ENCODE measurements around the gene RIBC2. TPM values are rescaled to one million over a fixed set of nuclear protein-coding genes. Genes with fewer than 3 reads are reported as not detected.

Gene RIBC2
- total RNA-seq, 1 experiment from 2014 or later, result 2.9 TPM

DNA sequence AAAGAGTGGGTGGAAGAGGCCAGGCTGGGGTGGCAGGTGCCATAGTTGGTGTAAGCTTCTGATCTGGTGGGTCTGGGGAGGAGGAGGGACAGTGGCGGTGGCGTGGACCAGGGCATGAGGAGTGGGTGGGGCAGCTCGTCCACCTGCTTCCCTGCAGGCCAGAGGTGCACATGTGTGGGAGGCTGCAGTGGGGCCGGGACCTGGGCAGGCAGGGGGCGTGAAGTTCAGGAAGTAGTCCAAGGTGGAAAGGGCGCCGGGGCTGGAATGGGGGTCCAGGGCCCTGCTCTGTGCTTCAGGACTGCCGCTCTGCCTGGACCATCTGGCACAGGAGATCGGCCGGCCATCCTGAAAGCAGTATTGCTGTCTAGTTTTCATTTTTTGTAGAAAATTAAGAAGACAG lies 15.9 kb downstream of the RIBC2 start:
- in situ Hi-C loops (cut with HindIII; ENCODE audit: low pct_unique_long_range_greater_than_20kb, low sequenced_read_pairs), result no loop called here
- intact Hi-C loops (cut with micrococcal nuclease; ENCODE audit: unreplicated experiment), result no loop called here
- BruUV-seq (replicated peaks), result no TSS peak
- Histone ChIP-seq H3K9me3 (ENCODE audit: control insufficient read depth, insufficient read depth, low read depth, low read length) (no peaks in the 10 kb centered on the region), H3K4me1 (ENCODE audit: control insufficient read depth, insufficient read depth, low read length) (no peaks in the 10 kb centered on the region), H3K27me3 (ENCODE audit: control insufficient read depth, insufficient read depth, low read length) (no peaks in the 10 kb centered on the region), H3K27ac (ENCODE audit: low read length) (no peak overlapping the region), H3K4me3 (ENCODE audit: low read depth in 2 of 2, low read length in 2 of 2) (no peak overlapping the region), H3K36me3 (ENCODE audit: control insufficient read depth, insufficient read depth, low read length) (no peaks in the 10 kb centered on the region)
- POLR2A ChIA-PET, result interaction anchor here (0.6 kb wide), 1 partner anchor 167 kb away, joined by 3 read pairs; no protein-coding TSS in a partner anchor
- TF ChIP-seq TCF7L2 (IDR thresholded peaks at IDR 0.05; ENCODE audit: low read depth, low read length), result no peak
- CTCF ChIA-PET, result no interaction called here
- no peak for DNase-seq (ENCODE audit: low read depth, low spot score)
- ATAC-seq, result no peak

DNA sequence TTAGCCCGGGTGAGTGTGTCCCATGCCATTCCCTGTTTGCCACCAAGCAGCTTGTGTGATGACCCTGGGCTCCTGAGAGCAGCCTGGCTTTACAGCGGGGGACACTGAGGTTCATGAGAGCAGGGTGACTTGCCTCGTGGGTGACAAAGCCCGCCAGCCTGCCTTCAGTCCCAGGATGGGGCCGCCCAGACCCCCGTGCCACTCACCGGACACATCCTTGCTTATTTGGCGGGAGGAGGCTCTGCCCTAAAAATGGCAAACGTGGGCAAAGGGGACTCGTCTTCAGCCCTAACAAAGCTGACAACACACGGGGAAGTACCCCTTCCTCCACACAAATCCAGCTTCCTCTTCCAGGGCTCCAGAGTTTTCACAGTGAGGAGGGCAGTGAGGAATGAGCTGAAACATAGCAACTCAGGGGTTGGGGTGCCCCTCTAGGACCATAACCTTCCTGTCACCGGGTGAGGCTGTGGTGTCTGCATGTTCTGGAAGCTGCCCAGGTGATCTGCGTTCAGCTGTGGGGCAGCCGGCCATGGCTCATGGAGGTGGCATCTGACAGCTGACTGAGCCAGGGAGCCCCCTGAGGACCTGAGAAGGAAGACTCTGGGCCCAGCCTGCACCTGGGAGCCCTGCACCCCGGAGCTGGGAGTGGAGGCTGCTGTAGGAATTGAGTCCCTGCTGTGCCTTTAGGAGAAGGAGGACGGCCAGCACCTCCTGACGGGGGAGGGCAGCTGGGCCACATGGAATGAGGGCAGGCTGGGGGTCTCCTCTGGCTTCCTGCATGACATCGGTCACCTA lies 16.7 kb downstream of the RIBC2 start:
- Histone ChIP-seq H3K27me3 (ENCODE audit: control insufficient read depth, insufficient read depth, low read length) (no peaks in the 10 kb centered on the region), H3K9me3 (ENCODE audit: control insufficient read depth, insufficient read depth, low read depth, low read length) (no peaks in the 10 kb centered on the region), H3K4me1 (ENCODE audit: control insufficient read depth, insufficient read depth, low read length) (no peaks in the 10 kb centered on the region), H3K4me3 (ENCODE audit: low read depth in 2 of 2, low read length in 2 of 2) (no peak overlapping the region), H3K27ac (ENCODE audit: low read length) (no peak overlapping the region), H3K36me3 (ENCODE audit: control insufficient read depth, insufficient read depth, low read length) (no peaks in the 10 kb centered on the region)
- CTCF ChIA-PET, result no interaction called here
- no peak for TF ChIP-seq POLR2AphosphoS5 (IDR thresholded peaks at IDR 0.05; ENCODE audit: low read depth, low read length)
- TF ChIP-seq TCF7L2 (IDR thresholded peaks at IDR 0.05; ENCODE audit: low read depth, low read length), result no peak
- TF ChIP-seq SIN3A (IDR thresholded peaks at IDR 0.05; ENCODE audit: borderline replicate concordance, insufficient read depth, low read depth, low read length), result no peak
- TF ChIP-seq, protein P1, sequence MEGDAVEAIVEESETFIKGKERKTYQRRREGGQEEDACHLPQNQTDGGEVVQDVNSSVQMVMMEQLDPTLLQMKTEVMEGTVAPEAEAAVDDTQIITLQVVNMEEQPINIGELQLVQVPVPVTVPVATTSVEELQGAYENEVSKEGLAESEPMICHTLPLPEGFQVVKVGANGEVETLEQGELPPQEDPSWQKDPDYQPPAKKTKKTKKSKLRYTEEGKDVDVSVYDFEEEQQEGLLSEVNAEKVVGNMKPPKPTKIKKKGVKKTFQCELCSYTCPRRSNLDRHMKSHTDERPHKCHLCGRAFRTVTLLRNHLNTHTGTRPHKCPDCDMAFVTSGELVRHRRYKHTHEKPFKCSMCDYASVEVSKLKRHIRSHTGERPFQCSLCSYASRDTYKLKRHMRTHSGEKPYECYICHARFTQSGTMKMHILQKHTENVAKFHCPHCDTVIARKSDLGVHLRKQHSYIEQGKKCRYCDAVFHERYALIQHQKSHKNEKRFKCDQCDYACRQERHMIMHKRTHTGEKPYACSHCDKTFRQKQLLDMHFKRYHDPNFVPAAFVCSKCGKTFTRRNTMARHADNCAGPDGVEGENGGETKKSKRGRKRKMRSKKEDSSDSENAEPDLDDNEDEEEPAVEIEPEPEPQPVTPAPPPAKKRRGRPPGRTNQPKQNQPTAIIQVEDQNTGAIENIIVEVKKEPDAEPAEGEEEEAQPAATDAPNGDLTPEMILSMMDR (IDR thresholded peaks at IDR 0.05), result no peak
- TF ChIP-seq, protein P2, sequence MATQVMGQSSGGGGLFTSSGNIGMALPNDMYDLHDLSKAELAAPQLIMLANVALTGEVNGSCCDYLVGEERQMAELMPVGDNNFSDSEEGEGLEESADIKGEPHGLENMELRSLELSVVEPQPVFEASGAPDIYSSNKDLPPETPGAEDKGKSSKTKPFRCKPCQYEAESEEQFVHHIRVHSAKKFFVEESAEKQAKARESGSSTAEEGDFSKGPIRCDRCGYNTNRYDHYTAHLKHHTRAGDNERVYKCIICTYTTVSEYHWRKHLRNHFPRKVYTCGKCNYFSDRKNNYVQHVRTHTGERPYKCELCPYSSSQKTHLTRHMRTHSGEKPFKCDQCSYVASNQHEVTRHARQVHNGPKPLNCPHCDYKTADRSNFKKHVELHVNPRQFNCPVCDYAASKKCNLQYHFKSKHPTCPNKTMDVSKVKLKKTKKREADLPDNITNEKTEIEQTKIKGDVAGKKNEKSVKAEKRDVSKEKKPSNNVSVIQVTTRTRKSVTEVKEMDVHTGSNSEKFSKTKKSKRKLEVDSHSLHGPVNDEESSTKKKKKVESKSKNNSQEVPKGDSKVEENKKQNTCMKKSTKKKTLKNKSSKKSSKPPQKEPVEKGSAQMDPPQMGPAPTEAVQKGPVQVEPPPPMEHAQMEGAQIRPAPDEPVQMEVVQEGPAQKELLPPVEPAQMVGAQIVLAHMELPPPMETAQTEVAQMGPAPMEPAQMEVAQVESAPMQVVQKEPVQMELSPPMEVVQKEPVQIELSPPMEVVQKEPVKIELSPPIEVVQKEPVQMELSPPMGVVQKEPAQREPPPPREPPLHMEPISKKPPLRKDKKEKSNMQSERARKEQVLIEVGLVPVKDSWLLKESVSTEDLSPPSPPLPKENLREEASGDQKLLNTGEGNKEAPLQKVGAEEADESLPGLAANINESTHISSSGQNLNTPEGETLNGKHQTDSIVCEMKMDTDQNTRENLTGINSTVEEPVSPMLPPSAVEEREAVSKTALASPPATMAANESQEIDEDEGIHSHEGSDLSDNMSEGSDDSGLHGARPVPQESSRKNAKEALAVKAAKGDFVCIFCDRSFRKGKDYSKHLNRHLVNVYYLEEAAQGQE (IDR thresholded peaks at IDR 0.05; ENCODE audit: insufficient read depth in 1 of 2, low read depth in 2 of 2, low read length in 1 of 2), result no peak
- ATAC-seq (no peak), DNase-seq (ENCODE audit: low read depth, low spot score) (no peak)
- BruUV-seq (replicated peaks), result no TSS peak
- intact Hi-C loops (cut with micrococcal nuclease; ENCODE audit: unreplicated experiment) (no loop called here), in situ Hi-C loops (cut with HindIII; ENCODE audit: low pct_unique_long_range_greater_than_20kb, low sequenced_read_pairs) (no loop called here)
- POLR2A ChIA-PET, result no interaction called here

DNA sequence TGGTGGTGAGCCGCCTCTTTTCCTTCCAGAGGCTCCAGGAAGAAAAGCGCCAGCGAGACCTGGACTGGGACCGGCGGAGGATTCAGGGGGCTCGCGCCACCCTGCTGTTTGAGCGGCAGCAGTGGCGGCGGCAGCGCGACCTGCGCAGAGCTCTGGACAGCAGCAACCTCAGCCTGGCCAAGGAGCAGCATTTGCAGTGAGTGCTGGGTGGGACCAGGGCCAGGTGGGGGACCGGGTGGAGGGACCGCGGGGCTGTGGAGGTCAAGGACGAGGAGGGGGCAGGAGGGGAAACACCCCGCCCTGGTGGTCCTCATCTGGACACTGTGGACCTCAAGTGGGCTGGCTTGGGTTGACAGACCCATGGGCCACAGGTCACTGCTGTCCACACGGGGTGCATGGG lies 17.4 kb downstream of the RIBC2 start:
- CTCF ChIA-PET, result no interaction called here

More for the DNA sequence above, 17.4 kb downstream of the RIBC2 start:
- BruUV-seq (replicated peaks), result no TSS peak
- intact Hi-C loops (cut with micrococcal nuclease; ENCODE audit: unreplicated experiment) (no loop called here), in situ Hi-C loops (cut with HindIII; ENCODE audit: low pct_unique_long_range_greater_than_20kb, low sequenced_read_pairs) (no loop called here)
- TF ChIP-seq TCF7L2 (IDR thresholded peaks at IDR 0.05; ENCODE audit: low read depth, low read length) (no peak), SIN3A (IDR thresholded peaks at IDR 0.05; ENCODE audit: borderline replicate concordance, insufficient read depth, low read depth, low read length) (no peak), POLR2AphosphoS5 (IDR thresholded peaks at IDR 0.05; ENCODE audit: low read depth, low read length) (no peak)
- TF ChIP-seq, protein P1 (IDR thresholded peaks at IDR 0.05), result no peak
- TF ChIP-seq, protein P2 (IDR thresholded peaks at IDR 0.05; ENCODE audit: insufficient read depth in 1 of 2, low read depth in 2 of 2, low read length in 1 of 2), result no peak
- H3K4me3 ChIP-seq (ENCODE audit: low read depth in 2 of 2, low read length in 2 of 2), result no peak overlapping the region
- ATAC-seq, result no peak
- no peaks in the 10 kb centered on the region for H3K27me3 ChIP-seq (ENCODE audit: control insufficient read depth, insufficient read depth, low read length)
- POLR2A ChIA-PET, result no interaction called here
- H3K9me3 ChIP-seq (ENCODE audit: control insufficient read depth, insufficient read depth, low read depth, low read length), result no peaks in the 10 kb centered on the region
- no peaks in the 10 kb centered on the region for H3K4me1 ChIP-seq (ENCODE audit: control insufficient read depth, insufficient read depth, low read length)
- no peak for DNase-seq (ENCODE audit: low read depth, low spot score)
- no peak overlapping the region for H3K27ac ChIP-seq (ENCODE audit: low read length)
- no peaks in the 10 kb centered on the region for H3K36me3 ChIP-seq (ENCODE audit: control insufficient read depth, insufficient read depth, low read length)

All from Panc1 (cell line).